OCI-LY7 (cell line): ENCODE results near the gene GRID2.

Source experiments
- EZH2phosphoT487 ChIP-seq: fragments of 200-600 bp; sonication (generic); IDR thresholded peaks from 2 replicates; pipeline ENCODE4 v1.6.1; 2018; ENCODE audit warnings: low read depth, borderline replicate concordance, mild to moderate bottlenecking, mixed run types, antibody characterized with exemption, low read length, moderate library complexity, mixed read lengths
- TF ChIP-seq, protein P1 (sequence below): fragments of 200-600 bp; sonication (generic); conservative IDR thresholded peaks from 2 replicates; pipeline ENCODE4 v1.5.1; 2014; ENCODE audit warnings: mild to moderate bottlenecking, antibody characterized with exemption, low read length, moderate library complexity, mixed read lengths

DNA sequence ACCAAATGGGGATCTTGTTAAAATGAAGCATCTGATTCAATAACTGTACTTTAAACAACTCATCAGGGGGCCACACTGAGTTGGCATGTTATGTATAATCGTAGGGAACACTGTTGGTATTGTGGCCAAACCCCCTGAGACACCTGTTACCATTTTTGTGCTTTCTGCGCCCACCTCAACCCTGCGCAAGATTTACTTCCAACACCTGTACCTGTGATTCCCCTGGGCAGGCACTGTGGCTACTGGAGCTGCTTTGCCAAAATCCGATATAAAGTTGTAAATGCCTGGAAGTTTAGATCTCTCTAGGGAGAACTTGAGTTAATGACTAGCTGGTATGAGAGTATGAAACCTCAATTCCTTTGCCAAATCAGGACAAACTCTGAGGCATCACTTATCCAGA, 1265.0 kb downstream of the GRID2 start:
- TF ChIP-seq, protein P1, sequence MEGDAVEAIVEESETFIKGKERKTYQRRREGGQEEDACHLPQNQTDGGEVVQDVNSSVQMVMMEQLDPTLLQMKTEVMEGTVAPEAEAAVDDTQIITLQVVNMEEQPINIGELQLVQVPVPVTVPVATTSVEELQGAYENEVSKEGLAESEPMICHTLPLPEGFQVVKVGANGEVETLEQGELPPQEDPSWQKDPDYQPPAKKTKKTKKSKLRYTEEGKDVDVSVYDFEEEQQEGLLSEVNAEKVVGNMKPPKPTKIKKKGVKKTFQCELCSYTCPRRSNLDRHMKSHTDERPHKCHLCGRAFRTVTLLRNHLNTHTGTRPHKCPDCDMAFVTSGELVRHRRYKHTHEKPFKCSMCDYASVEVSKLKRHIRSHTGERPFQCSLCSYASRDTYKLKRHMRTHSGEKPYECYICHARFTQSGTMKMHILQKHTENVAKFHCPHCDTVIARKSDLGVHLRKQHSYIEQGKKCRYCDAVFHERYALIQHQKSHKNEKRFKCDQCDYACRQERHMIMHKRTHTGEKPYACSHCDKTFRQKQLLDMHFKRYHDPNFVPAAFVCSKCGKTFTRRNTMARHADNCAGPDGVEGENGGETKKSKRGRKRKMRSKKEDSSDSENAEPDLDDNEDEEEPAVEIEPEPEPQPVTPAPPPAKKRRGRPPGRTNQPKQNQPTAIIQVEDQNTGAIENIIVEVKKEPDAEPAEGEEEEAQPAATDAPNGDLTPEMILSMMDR: no peak
- no peak for TF ChIP-seq EZH2phosphoT487
